Renal pelvis (tissue), 4 donors: Measurements from ENCODE around the gene EZH2. TPM values are rescaled to one million over a fixed set of nuclear protein-coding genes. Genes with fewer than 3 reads are reported as not detected.

Experiments used
- DNase-seq: peaks from one replicate; pipeline ENCODE4 v3.0.0-alpha.2; 2013
- polyA plus RNA-seq, 3 donors: library from polyadenylated mRNA; unstranded; fragments of 120-200 nt; gene quantifications; one replicate each; pipeline ENCODE4 v1.2.1, GENCODE V29; 2013; ENCODE audit not compliant: insufficient read length in 3 of 3

The EZH2 gene
- polyA plus RNA-seq, 3 donors = 39.0 to 48.2 (median 47.0) TPM

DNA sequence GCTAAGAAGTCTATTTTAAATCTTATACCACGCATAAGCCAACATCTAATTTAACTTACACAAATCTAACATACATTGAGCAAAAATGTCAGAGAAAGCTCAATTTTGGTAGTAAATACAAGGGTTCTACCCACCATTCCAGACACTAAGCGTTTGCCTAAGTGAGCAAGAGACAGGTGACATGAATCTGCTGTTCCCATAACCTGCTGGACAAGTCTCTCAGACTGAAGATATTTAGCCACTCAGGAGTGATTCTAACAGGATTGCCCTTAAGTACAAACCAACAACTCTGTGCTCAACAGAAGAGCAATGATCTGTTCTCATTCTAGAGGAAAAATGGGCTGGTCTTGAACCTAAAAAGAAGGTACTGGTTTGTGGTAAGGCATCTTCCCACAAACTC is 18.8 kb downstream of the EZH2 start:
- DNase-seq = no peak

GRCh38 chr7:148863324-148863723 is 20.8 kb downstream of the EZH2 start:
- no peak for DNase-seq

DNA sequence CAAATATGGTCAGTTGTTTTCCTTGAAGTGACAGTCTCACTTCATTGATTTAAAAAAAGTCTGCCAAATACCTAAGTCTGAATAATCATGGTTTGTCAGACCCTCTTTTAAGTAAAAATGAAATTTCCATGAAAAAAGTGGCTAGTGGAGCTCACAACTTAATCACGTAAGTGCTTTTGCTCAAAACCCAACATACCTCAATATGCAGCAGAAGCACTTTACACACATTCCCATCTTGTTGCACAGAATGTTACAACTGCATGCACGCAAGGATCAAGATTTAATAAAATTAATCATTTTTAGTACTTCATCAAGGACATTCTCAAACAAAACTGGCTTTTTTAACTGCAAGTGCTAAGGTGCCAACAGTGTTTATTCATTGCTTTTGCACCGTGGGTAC is 21.6 kb downstream of the EZH2 start:
- no peak for DNase-seq

GRCh38 chr7:148858489-148858888 is 25.6 kb downstream of the EZH2 start:
- no peak for DNase-seq

- DNase-seq = no peak
Measured at GRCh38 chr7:148856891-148857290, 27.2 kb downstream of the EZH2 start.

DNA sequence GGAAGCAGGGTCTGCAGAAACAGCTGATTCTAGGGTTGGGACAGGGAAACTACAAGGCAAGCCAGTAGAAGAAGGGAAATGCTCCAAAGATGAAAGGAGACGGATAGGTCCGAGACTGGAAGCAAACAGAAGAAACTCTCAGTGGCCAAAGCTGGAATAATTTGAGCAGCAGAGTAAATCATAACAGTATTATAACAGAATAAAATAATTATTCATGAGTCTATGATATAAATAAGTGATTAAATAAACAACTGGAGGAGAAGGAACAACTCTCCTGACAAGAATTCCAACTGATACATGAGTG is 27.6 kb downstream of the EZH2 start:
- no peak for DNase-seq

DNA sequence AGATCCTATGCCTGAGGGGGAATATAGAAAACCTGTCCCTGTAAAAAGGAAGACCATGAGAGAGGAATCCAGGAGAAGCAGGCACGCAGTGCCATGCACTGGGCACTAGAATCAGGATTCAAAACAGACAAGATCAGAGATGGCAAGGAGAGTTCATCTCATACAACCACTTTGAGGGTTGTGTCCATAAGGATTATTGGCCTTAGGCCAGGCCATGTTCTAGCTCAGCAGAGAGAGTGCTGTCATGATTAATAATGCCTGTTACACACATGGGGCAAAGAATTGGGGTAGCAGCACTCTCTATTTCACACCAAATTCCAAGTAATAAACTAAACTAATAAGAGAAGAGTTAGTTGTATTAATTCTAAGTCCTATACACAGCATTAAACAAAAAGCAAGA is 29.1 kb downstream of the EZH2 start:
- DNase-seq = no peak

- no peak for DNase-seq
Measured at GRCh38 chr7:148852272-148852671, 31.8 kb downstream of the EZH2 start.

- no peak for DNase-seq
Measured at GRCh38 chr7:148850564-148850963, 33.5 kb downstream of the EZH2 start.

DNA sequence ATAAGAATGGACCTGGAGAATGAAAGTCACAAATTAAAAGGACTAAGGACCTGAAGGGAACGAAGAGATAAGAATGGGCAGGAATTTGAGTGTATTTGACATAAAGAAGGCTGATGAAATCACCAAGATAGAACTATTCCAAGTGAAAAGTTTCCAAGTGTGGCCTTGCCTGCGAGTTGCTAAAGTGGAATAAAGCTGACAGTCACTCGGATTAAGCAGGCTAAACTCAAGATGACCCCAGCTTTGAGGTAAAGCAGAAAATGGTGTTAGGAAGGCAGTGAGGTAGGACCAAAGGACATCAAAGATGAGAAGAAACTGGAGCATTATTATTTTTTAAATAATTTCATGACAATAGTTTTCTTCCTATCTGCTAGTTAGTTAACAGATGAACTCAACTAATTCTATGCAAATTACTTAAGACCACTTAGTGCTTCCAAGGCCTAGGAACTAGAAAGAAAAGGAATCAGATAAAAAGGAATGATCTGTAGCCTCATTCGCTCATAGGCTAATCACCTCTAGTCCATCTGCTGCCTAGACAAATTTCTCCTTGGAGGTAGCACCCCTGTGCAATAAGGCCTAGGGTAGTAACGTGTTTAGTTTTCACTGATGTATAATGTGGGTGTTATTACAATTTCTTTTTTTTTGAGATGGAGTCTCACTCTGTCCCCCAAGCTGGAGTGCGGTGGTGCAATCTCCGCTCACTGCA is 34.5 kb downstream of the EZH2 start:
- DNase-seq = no peak

- no peak for DNase-seq
Measured at GRCh38 chr7:148847815-148848734, 36.0 kb downstream of the EZH2 start.

- no peak for DNase-seq
Measured at GRCh38 chr7:148838905-148839304, 45.2 kb downstream of the EZH2 start.

DNA sequence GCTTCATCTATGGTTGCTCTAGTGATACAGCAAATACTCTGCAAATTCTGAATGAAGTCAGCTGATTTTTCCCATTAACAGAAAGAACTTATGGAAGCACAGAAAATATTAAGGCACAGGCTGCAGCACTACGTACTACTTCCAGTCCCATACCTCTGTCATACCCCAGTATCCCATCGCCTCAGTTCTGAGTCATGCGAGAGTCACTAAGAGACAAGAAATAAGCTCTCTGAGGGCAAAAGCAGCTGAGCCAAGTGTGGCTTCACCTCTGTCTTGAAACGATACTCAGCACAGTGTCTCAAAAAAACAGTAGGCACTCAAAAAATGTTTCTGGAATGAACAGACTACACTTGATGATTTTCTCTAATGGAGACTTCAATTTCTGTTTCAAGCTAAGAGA is 48.2 kb downstream of the EZH2 start:
- DNase-seq = no peak

- DNase-seq = no peak
Measured at GRCh38 chr7:148834605-148835004, 49.5 kb downstream of the EZH2 start.

DNA sequence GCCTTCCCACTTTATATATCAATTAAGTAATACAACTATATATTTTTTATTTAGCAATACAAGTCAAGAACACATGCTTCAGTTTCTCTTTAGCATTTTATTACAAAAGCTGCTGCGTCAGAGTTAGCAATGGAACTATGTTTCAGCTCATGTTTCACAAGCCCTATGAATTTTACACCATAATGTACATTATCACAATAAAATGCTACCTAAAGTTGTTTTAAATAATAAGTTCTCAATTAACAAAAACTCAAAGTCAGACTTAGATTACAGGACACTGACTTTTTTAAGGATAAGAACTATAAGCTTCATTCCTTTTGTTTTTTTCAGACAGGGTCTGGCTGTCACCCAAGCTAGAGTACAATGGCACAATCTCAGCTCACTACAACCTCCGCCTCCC is 52.3 kb downstream of the EZH2 start:
- no peak for DNase-seq

DNA sequence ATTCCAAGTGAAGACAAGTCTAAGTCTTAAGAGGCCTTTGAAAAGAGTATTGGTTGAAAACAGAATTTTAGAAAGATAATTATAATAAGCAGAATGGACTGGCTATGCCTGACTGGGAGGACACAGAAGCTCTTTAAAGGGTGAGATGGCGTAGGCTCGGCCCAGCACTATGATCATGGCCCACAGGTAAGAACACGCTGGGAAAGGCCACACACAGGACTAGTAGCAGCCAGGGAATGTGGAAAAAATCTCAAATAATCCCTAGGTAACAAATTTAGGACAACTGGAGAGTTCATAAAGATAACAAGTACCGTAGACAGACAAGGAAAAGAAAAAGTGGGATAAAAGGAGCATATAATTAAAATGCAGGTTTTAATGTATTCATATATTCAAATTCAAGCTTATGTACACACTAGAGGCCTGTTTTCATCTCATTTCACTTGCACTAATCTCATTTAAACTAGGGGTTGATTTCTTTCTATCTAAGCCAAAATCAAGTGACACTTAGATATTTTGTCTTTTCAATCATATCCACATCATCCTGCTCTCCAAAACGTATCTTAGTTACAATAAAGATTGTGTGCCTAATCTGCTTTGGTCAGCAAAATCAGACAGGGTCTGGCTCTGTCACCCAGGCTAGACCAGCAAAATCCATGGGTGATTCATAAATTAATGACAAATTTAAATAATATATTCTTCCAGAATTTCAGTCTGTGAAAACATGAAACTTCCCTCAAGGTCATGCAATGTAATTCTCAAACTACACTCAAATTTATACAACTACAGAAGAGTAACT is 53.0 kb downstream of the EZH2 start:
- no peak for DNase-seq

DNA sequence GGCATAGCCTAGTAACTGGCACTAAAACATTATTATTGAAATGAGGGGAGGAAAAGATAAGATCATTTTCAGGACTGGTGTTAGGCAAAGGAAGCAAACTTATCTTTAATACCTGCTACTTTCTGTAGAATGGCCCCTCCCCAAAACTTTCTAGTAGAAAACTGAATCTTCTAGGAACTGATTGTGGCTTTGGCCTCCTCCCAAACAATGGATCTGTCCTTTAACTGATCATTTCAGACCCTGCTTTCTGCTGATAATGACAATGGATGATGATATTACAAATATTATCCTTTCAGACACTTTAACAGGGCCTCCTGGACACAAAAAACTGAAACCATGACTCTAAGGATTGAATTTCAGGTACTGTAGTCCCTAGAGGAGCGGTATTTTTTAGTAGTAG is 55.1 kb downstream of the EZH2 start:
- no peak for DNase-seq

DNA sequence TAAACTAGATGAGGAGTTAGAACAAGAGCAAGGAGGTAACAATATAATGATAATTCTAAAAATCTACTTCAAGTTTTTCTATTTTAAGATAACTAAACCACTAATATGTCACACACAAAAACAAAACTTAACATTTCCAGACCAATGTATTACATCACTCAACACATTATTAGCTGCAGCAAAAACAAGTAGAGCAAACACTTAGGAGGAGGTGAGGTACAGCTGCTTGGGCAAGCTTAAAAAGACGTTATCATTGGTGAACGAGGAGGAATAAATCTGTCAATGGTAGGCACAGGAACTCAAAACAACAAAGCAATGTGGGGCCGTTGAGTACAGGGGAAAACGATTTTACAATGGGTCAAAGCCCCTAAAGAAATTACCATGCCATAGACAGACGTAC is 58.8 kb downstream of the EZH2 start:
- DNase-seq = no peak

DNA sequence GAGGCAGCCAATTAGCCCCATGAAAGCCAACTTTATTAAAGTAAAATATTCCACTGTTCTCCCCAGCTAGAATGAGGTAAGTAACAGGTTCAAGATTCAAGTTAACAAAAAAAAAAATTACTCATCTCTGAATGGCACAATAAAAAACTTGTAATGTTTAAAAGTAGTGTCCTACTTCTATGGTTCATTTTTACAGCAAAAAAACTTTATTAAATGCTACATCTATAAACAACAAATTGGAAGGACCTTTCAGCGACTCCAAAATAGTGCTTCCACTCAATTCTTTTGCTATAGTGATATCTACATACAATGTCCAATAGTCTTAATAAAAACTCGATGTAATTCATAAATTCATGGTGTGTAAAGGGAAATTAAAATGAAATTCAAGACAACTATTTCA is 59.2 kb downstream of the EZH2 start:
- no peak for DNase-seq

DNA sequence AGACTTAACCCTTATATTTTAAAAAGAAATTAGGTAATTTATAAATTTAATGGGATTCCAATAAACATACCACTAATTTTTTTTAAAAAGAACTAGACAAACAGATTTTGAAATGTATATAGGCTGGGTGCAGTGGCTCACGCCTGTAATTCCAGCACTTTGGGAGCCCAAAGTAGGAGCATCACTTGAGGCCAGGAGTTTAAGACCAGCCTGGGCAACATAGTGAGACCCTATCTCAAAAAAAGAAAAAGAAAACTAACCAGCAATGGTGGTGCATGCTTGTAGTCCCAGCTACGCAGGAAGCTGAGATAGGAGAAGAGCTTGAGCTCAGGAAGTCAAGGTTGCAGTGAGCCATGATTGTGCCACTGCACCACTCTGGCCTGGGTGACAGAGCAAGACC is 62.7 kb downstream of the EZH2 start:
- DNase-seq = no peak

DNA sequence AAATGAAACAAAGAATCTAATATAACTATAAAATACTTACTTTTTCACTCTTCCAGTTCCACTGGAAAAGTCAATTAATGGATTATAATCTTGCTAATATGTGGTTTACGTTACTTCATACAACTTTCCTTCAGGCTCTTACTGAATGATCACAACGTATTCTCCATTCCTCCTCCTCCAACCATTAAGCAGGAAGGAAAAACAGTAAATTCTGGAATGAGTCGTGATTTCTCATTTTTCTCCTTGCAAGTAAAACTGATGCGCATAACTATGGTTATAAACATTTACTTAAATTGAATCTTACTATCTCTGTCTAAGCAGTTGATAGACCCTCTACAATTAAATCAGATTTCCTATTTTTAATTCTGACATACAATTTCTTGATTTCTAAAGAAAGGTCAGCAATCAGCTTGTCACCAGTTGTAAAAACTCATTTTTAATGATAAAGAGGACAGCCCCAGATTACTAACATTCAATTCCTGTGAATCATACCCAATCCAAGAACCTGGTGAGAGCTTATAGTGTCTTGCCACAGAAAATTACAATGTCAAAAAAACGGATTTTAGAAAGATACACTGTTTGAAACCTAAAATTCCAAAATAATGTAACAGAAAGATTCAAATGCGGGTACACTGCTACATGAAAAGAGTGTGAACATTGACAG is 64.3 kb downstream of the EZH2 start:
- DNase-seq = no peak

- DNase-seq = no peak
Measured at GRCh38 chr7:148815612-148816011, 68.5 kb downstream of the EZH2 start.
